Neural crest cell (in vitro differentiated cells): ENCODE measurements around the gene CSDE1. TPM values are rescaled to one million over a fixed set of nuclear protein-coding genes. Genes with fewer than 3 reads are reported as not detected.

Experiments used
- DNase-seq: peaks from one replicate; pipeline ENCODE4 v3.0.0; 2021; ENCODE audit warnings: low read depth, mixed read lengths, low spot score
- H3K27ac Mint-ChIP-seq: one replicate; pipeline ENCODE4 v1.8.0; 2021; ENCODE audit warnings: mild to moderate bottlenecking, mixed read lengths; ENCODE audit not compliant: unreplicated experiment
- H3K27me3 Mint-ChIP-seq: 2 replicates; pipeline ENCODE4 v1.8.0; 2021; ENCODE audit warnings: low read depth, mild to moderate bottlenecking, mixed read lengths
- H3K36me3 Mint-ChIP-seq: 2 replicates; pipeline ENCODE4 v1.8.0; 2021; ENCODE audit warnings: low read depth, mild to moderate bottlenecking, mixed read lengths
- H3K4me1 Mint-ChIP-seq: 2 replicates; pipeline ENCODE4 v1.8.0; 2021; ENCODE audit warnings: mixed read lengths
- H3K4me3 Mint-ChIP-seq: one replicate; pipeline ENCODE4 v1.8.0; 2021; ENCODE audit warnings: mild to moderate bottlenecking, mixed read lengths
- H3K9me3 Mint-ChIP-seq: 2 replicates; pipeline ENCODE4 v1.8.0; 2021; ENCODE audit warnings: mixed read lengths
- CTCF ChIP-seq: fragments of 200-600 bp; sonication (generic); conservative IDR thresholded peaks from 2 replicates; pipeline ENCODE4 v1.5.0; 2021; ENCODE audit warnings: antibody characterized with exemption, mild to moderate bottlenecking
- total RNA-seq: library from RNA; stranded (reverse); gene quantifications from 2 replicates; pipeline ENCODE4 v1.2.1, GENCODE V29; 2021

CSDE1 gene
- total RNA-seq, 1 donor from 2014 or later = 659 TPM

- Mint-ChIP-seq H3K27ac (no peak overlapping the region), H3K4me3 (peak overlapping the region; percentile 45), H3K9me3 (no peaks in the 10 kb centered on the region), H3K27me3 (peaks cover 77% of the 10 kb centered on the region), H3K36me3 (no peaks in the 10 kb centered on the region), H3K4me1 (peaks cover 4% of the 10 kb centered on the region)
- peak; percentile 62 for TF ChIP-seq CTCF
- no peak for DNase-seq
Observed at GRCh38 chr1:114671011-114671938, 86.5 kb downstream of the CSDE1 start.

- H3K27ac Mint-ChIP-seq = no peak overlapping the region
Observed at GRCh38 chr1:114670083-114671010, 87.4 kb downstream of the CSDE1 start.

GRCh38 chr1:114669562-114670082, 88.2 kb downstream of the CSDE1 start, which contains the start of gene DENND2C:
DENND2C (minus strand) TSS chr1:114670049; CDS start chr1:114625984, 44,065 bp downstream.
- TF ChIP-seq CTCF = peak; percentile 14
- no peaks in the 10 kb centered on the region for H3K9me3 Mint-ChIP-seq
- DNase-seq = no peak

More at GRCh38 chr1:114670083-114671010, 87.4 kb downstream of the CSDE1 start:
- H3K4me1 Mint-ChIP-seq = peaks cover 4% of the 10 kb centered on the region
- peaks cover 76% of the 10 kb centered on the region for H3K27me3 Mint-ChIP-seq
- no peaks in the 10 kb centered on the region for H3K36me3 Mint-ChIP-seq
- H3K4me3 Mint-ChIP-seq = peak overlapping the region; percentile 95
- DNase-seq = peak; percentile 74
- no peaks in the 10 kb centered on the region for H3K9me3 Mint-ChIP-seq
- TF ChIP-seq CTCF = peak; percentile 18

GRCh38 chr1:114668784-114669561, 88.8 kb downstream of the CSDE1 start:
- no peak for TF ChIP-seq CTCF
- peaks cover 65% of the 10 kb centered on the region for H3K27me3 Mint-ChIP-seq
- H3K9me3 Mint-ChIP-seq = no peaks in the 10 kb centered on the region
- no peak overlapping the region for H3K27ac Mint-ChIP-seq
- H3K36me3 Mint-ChIP-seq = no peaks in the 10 kb centered on the region
- no peak for DNase-seq
- H3K4me1 Mint-ChIP-seq = peaks cover 4% of the 10 kb centered on the region
- peak overlapping the region; percentile 95 for H3K4me3 Mint-ChIP-seq

More at GRCh38 chr1:114669562-114670082, 88.2 kb downstream of the CSDE1 start, which contains the start of gene DENND2C:
- H3K36me3 Mint-ChIP-seq = no peaks in the 10 kb centered on the region
- peaks cover 4% of the 10 kb centered on the region for H3K4me1 Mint-ChIP-seq
- H3K27ac Mint-ChIP-seq = no peak within 1 kb of the TSS
- H3K4me3 Mint-ChIP-seq = peak within 1 kb of the TSS; percentile 95
- H3K27me3 Mint-ChIP-seq = peaks cover 70% of the 10 kb centered on the region
